ENCODE results near the gene TTC12. TPM values are rescaled to one million over a fixed set of nuclear protein-coding genes. Genes with fewer than 3 reads are reported as not detected.

Gene TTC12
- total RNA-seq, 4 donors from 2014 or later = 10.8 to 23.5 (median 17.2) TPM

- H3K9me3 ChIP-seq = no peaks in the 10 kb centered on the region
- peaks cover 16% of the 10 kb centered on the region for H3K27me3 ChIP-seq
- peaks cover 0 to 2% of the 10 kb centered on the region in 2 donors for H3K36me3 ChIP-seq
- TF ChIP-seq EP300 (IDR thresholded peaks at IDR 0.05) (no peak), POLR2AphosphoS5 (IDR thresholded peaks at IDR 0.05) (no peak)
- no peak for ATAC-seq
- 92% methylated on average over 5 of the region's 11 CpGs; no CpG with 5 or more reads in 1 of the 2 donors for WGBS, 2 donors (ENCODE audit: low coverage in 1 of 2)
- no peak overlapping the region for H3K27ac ChIP-seq
- H3K4me1 ChIP-seq = no peaks in the 10 kb centered on the region
- H3K4me3 ChIP-seq = no peak overlapping the region
These were observed 80.5 kb downstream of the TTC12 start for GRCh38 chr11:113394919-113395318.

GRCh38 chr11:113395782-113396336 is 81.5 kb downstream of the TTC12 start:
- no peak overlapping the region for H3K27ac ChIP-seq
- TF ChIP-seq EP300 (IDR thresholded peaks at IDR 0.05) (no peak), POLR2A (IDR thresholded peaks at IDR 0.05) (no peak), POLR2AphosphoS5 (IDR thresholded peaks at IDR 0.05) (no peak), CTCF (IDR thresholded peaks at IDR 0.05) (no peak)
- no peaks in the 10 kb centered on the region for H3K9me3 ChIP-seq
- H3K4me3 ChIP-seq = no peak overlapping the region
- H3K27me3 ChIP-seq = peaks cover 8% of the 10 kb centered on the region
- 64% methylated on average over 2 of the region's 9 CpGs; no CpG with 5 or more reads in 1 of the 2 donors for WGBS, 2 donors (ENCODE audit: low coverage in 1 of 2)
- H3K36me3 ChIP-seq = peaks cover 0 to 3% of the 10 kb centered on the region in 2 donors
- no peak for ATAC-seq
- no peaks in the 10 kb centered on the region for H3K4me1 ChIP-seq

GRCh38 chr11:113396690-113397089 is 82.3 kb downstream of the TTC12 start:
- WGBS, 2 donors (ENCODE audit: low coverage in 1 of 2) = 80% methylated on average over 1 of the region's 1 CpG; no CpG with 5 or more reads in 1 of the 2 donors
- Histone ChIP-seq H3K27ac (no peak overlapping the region), H3K27me3 (no peaks in the 10 kb centered on the region), H3K4me3 (no peak overlapping the region), H3K9me3 (no peaks in the 10 kb centered on the region), H3K4me1 (no peaks in the 10 kb centered on the region), H3K36me3 (peaks cover 0 to 3% of the 10 kb centered on the region in 2 donors)
- no peak for TF ChIP-seq POLR2A (IDR thresholded peaks at IDR 0.05)
- TF ChIP-seq CTCF (IDR thresholded peaks at IDR 0.05) = no peak
- no peak for TF ChIP-seq EP300 (IDR thresholded peaks at IDR 0.05)
- no peak for TF ChIP-seq POLR2AphosphoS5 (IDR thresholded peaks at IDR 0.05)
- no peak for ATAC-seq

- Histone ChIP-seq H3K27ac (no peak overlapping the region), H3K27me3 (no peaks in the 10 kb centered on the region), H3K36me3 (peaks cover 0 to 3% of the 10 kb centered on the region in 2 donors), H3K4me1 (no peaks in the 10 kb centered on the region), H3K4me3 (no peak overlapping the region), H3K9me3 (no peaks in the 10 kb centered on the region)
- 83% methylated on average over 1 of the region's 7 CpGs; no CpG with 5 or more reads in 1 of the 2 donors for WGBS, 2 donors (ENCODE audit: low coverage in 1 of 2)
- no peak for ATAC-seq
- TF ChIP-seq POLR2A (IDR thresholded peaks at IDR 0.05) (no peak), CTCF (IDR thresholded peaks at IDR 0.05) (no peak), POLR2AphosphoS5 (IDR thresholded peaks at IDR 0.05) (no peak), EP300 (IDR thresholded peaks at IDR 0.05) (no peak)
These were observed 82.8 kb downstream of the TTC12 start for GRCh38 chr11:113397212-113397611.

- 60 to 100% methylated on average over 1 of the region's 4 CpGs for WGBS, 2 donors (ENCODE audit: low coverage in 1 of 2)
- Histone ChIP-seq H3K4me3 (no peak overlapping the region), H3K36me3 (peaks cover 0 to 3% of the 10 kb centered on the region in 2 donors), H3K4me1 (no peaks in the 10 kb centered on the region), H3K9me3 (no peaks in the 10 kb centered on the region), H3K27ac (no peak overlapping the region), H3K27me3 (no peaks in the 10 kb centered on the region)
- no peak for TF ChIP-seq CTCF (IDR thresholded peaks at IDR 0.05)
- TF ChIP-seq POLR2AphosphoS5 (IDR thresholded peaks at IDR 0.05) = no peak
- no peak for TF ChIP-seq POLR2A (IDR thresholded peaks at IDR 0.05)
- no peak for TF ChIP-seq EP300 (IDR thresholded peaks at IDR 0.05)
- no peak for ATAC-seq
These were observed 83.4 kb downstream of the TTC12 start for GRCh38 chr11:113397821-113398220.
